ENCODE measurements around the gene SLC27A4. TPM values are rescaled to one million over a fixed set of nuclear protein-coding genes. Genes with fewer than 3 reads are reported as not detected.

The SLC27A4 gene
- total and polyA plus RNA-seq, 2 of the 13 experiments (the other 11 are each of a cell fraction or from before 2014, with no cell fraction given): 10.6 to 18.8 TPM

DNA sequence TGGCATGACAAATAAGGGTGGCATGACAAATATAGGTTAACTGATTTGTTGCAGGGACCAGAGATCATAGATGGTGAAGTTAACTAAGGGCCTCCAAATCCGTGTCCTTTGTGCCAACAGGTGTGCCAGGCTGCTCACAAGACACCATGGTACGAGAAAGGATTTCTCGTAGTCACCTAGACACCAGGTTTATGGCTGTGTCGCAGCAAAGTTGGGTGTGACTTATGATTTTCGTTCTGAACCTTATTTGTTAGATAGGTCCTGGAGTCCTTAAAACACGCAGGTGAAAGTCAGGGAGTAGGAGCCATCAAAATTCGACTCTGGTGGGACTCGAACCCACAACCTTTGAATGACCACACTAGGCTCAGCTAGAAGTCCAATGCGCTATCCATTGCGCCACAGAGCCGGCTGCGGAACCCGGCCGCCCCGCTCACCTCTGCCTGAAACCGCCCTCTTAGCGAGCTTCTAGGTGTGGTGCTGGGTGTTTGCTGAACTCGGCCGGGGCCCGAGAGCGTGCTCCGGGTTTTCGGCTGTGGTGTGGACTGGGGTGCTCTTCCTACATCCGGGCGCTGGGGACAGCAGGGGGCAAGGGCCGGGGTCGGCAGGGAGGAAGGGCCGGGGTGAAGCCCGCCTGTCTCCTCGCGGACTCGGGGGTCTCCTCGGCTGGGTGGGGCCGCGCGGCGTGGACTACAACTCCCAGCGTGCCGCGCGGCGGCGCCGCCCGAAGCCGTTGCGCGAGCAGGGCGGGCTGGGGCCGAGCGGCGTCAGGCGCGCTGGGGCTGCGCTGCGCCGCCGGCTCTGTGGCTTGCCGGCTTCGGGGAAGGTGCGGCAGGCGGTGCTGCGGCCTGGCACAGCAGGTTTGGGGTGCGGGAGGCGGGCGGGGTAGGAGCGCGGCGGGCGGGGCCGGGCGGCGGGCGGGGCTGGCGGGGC, at the start of gene SLC27A4 (continued):
- TF ChIP-seq TFDP1 (CRISPR knock-in tag; IDR thresholded peaks at IDR 0.05; ENCODE audit: borderline replicate concordance) (peak; percentile 66; the same call in 1 of the 2 replicates), PAXIP1 (CRISPR knock-in tag; conservative IDR thresholded peaks at IDR 0.05) (no peak), SIN3B (IDR thresholded peaks at IDR 0.05; ENCODE audit: low read length) (no peak), ZNF556 (CRISPR knock-in tag; IDR thresholded peaks at IDR 0.05; ENCODE audit: borderline replicate concordance) (peak; percentile 44; the same call in 1 of the 2 replicates), SOX13 (IDR thresholded peaks at IDR 0.05) (no peak), SOX13 (CRISPR knock-in tag; conservative IDR thresholded peaks at IDR 0.05 in 1 of 2, IDR thresholded peaks at IDR 0.05 in 1 of 2) (no peak), ZNF782 (CRISPR knock-in tag; IDR thresholded peaks at IDR 0.05; ENCODE audit: borderline replicate concordance) (no peak), ZNF766 (CRISPR knock-in tag; IDR thresholded peaks at IDR 0.05; ENCODE audit: borderline replicate concordance) (no peak), ZNF430 (CRISPR knock-in tag; IDR thresholded peaks at IDR 0.05) (peak; percentile 52; the same call in 1 of the 2 replicates), ZNF124 (CRISPR knock-in tag; IDR thresholded peaks at IDR 0.05) (0 out of 2 replicates have a peak, but pooled peaks have one; percentile 29), GABPA (IDR thresholded peaks at IDR 0.05; ENCODE audit: low read depth, low read length) (peak; percentile 30; the same call in 1 of the 2 replicates), GABPA (CRISPR knock-in tag; IDR thresholded peaks at IDR 0.05; ENCODE audit: low read depth) (peak; percentile 43), BCL6 (CRISPR knock-in tag; IDR thresholded peaks at IDR 0.05) (peak; percentile 12; the same call in 1 of the 2 replicates), NR1H2 (CRISPR knock-in tag; IDR thresholded peaks at IDR 0.05; ENCODE audit: borderline replicate concordance, low read depth) (no peak), ZFYVE20 (CRISPR knock-in tag; IDR thresholded peaks at IDR 0.05; ENCODE audit: borderline replicate concordance, low read depth) (no peak), BORCS8-MEF2B (CRISPR knock-in tag; IDR thresholded peaks at IDR 0.05) (peak; percentile 22; the same call in 1 of the 2 replicates)
- TF ChIP-seq, protein P1, sequence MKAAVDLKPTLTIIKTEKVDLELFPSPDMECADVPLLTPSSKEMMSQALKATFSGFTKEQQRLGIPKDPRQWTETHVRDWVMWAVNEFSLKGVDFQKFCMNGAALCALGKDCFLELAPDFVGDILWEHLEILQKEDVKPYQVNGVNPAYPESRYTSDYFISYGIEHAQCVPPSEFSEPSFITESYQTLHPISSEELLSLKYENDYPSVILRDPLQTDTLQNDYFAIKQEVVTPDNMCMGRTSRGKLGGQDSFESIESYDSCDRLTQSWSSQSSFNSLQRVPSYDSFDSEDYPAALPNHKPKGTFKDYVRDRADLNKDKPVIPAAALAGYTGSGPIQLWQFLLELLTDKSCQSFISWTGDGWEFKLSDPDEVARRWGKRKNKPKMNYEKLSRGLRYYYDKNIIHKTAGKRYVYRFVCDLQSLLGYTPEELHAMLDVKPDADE (CRISPR knock-in tag; IDR thresholded peaks at IDR 0.05): 0 out of 2 replicates have a peak, but pooled peaks have one; percentile 39
- TF ChIP-seq, protein P2, sequence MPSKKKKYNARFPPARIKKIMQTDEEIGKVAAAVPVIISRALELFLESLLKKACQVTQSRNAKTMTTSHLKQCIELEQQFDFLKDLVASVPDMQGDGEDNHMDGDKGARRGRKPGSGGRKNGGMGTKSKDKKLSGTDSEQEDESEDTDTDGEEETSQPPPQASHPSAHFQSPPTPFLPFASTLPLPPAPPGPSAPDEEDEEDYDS (CRISPR knock-in tag; IDR thresholded peaks at IDR 0.05): no peak
- TF ChIP-seq, protein P3, sequence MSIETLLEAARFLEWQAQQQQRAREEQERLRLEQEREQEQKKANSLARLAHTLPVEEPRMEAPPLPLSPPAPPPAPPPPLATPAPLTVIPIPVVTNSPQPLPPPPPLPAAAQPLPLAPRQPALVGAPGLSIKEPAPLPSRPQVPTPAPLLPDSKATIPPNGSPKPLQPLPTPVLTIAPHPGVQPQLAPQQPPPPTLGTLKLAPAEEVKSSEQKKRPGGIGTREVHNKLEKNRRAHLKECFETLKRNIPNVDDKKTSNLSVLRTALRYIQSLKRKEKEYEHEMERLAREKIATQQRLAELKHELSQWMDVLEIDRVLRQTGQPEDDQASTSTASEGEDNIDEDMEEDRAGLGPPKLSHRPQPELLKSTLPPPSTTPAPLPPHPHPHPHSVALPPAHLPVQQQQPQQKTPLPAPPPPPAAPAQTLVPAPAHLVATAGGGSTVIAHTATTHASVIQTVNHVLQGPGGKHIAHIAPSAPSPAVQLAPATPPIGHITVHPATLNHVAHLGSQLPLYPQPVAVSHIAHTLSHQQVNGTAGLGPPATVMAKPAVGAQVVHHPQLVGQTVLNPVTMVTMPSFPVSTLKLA (IDR thresholded peaks at IDR 0.05): no peak
